Activated naive CD8-positive, alpha-beta T cell (primary cell): ENCODE data around the gene PALM2AKAP2.

ENCODE experiments used
- H3K27ac Mint-ChIP-seq: one replicate; pipeline ENCODE4 v1.8.0; 2021; ENCODE audit warnings: mixed read lengths
- H3K27me3 Mint-ChIP-seq: one replicate; pipeline ENCODE4 v1.8.0; 2021; ENCODE audit warnings: mixed read lengths
- H3K36me3 Mint-ChIP-seq: one replicate; pipeline ENCODE4 v1.8.0; 2021; ENCODE audit warnings: mixed read lengths
- H3K4me1 Mint-ChIP-seq: one replicate; pipeline ENCODE4 v1.8.0; 2021; ENCODE audit warnings: low read depth, mixed read lengths
- H3K4me3 Mint-ChIP-seq: one replicate; pipeline ENCODE4 v1.8.0; 2021; ENCODE audit warnings: mild to moderate bottlenecking, mixed read lengths
- H3K9me3 Mint-ChIP-seq: one replicate; pipeline ENCODE4 v1.8.0; 2021; ENCODE audit warnings: low read depth, mixed read lengths

Gene PALM2AKAP2

GRCh38 chr9:109789971-109790370 is 10.0 kb downstream of the PALM2AKAP2 start:
- no peak overlapping the region for H3K27ac Mint-ChIP-seq
- no peaks in the 10 kb centered on the region for H3K27me3 Mint-ChIP-seq
- H3K9me3 Mint-ChIP-seq: no peaks in the 10 kb centered on the region
- no peaks in the 10 kb centered on the region for H3K36me3 Mint-ChIP-seq
- no peaks in the 10 kb centered on the region for H3K4me1 Mint-ChIP-seq
- no peak overlapping the region for H3K4me3 Mint-ChIP-seq

GRCh38 chr9:109791003-109791677 is 11.1 kb downstream of the PALM2AKAP2 start:
- no peak overlapping the region for H3K4me3 Mint-ChIP-seq
- no peaks in the 10 kb centered on the region for H3K27me3 Mint-ChIP-seq
- H3K36me3 Mint-ChIP-seq: no peaks in the 10 kb centered on the region
- no peaks in the 10 kb centered on the region for H3K9me3 Mint-ChIP-seq
- no peak overlapping the region for H3K27ac Mint-ChIP-seq
- no peaks in the 10 kb centered on the region for H3K4me1 Mint-ChIP-seq

- Mint-ChIP-seq H3K9me3 (no peaks in the 10 kb centered on the region), H3K4me1 (no peaks in the 10 kb centered on the region), H3K27me3 (no peaks in the 10 kb centered on the region), H3K36me3 (no peaks in the 10 kb centered on the region), H3K4me3 (no peak overlapping the region), H3K27ac (no peak overlapping the region)
Measured at GRCh38 chr9:109791747-109792146, 11.7 kb downstream of the PALM2AKAP2 start.

DNA sequence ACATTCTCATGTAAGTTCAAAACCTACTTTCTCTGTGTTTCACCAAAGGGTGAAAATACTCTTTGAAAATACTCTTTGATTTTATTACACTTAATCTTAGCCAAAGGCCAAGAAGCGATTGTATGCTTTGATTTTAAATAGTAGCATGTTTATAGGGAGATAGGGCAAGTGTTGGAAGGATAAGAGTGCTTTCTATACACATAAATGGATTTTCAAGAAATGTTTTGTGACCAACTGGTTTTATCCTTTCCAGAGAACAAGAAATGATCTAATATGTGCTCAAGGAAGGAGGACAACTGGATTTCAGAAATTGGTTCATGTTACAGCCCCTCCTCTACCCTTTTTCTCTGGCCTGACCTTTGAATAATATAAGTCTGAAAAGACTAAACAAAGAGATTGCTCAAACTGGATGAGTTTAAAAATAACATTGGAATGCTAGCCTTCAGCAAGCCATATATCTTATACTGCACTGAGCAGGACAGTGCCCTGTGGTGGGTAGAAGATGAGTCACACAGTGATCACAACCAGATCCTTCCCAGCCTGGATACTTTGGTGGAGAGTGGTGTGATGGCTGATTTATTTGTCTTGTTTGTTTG is 13.1 kb downstream of the PALM2AKAP2 start:
- Mint-ChIP-seq H3K27me3 (no peaks in the 10 kb centered on the region), H3K9me3 (no peaks in the 10 kb centered on the region), H3K27ac (no peak overlapping the region), H3K36me3 (no peaks in the 10 kb centered on the region), H3K4me1 (no peaks in the 10 kb centered on the region), H3K4me3 (no peak overlapping the region)

DNA sequence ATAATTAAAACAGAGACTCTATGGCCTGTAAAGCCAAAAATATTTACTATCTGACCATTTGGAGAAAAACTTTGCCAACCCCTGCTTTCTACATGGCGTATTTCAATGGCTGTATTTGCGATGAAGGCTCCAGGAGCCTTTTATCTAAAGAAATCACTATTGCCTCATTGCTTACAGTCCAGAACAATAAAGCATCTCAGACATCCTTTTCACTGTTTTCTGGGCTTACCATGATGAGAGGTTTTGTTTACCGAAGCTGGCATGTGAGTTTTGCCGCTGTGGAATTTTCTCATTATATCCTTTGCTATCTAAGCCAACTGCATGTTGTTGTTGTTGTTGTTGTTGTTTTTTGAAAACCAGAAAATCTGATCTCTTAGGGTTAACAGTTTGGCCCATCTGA is 13.9 kb downstream of the PALM2AKAP2 start:
- Mint-ChIP-seq H3K9me3 (no peaks in the 10 kb centered on the region), H3K4me3 (no peak overlapping the region), H3K36me3 (no peaks in the 10 kb centered on the region), H3K4me1 (no peaks in the 10 kb centered on the region), H3K27ac (no peak overlapping the region), H3K27me3 (no peaks in the 10 kb centered on the region)

DNA sequence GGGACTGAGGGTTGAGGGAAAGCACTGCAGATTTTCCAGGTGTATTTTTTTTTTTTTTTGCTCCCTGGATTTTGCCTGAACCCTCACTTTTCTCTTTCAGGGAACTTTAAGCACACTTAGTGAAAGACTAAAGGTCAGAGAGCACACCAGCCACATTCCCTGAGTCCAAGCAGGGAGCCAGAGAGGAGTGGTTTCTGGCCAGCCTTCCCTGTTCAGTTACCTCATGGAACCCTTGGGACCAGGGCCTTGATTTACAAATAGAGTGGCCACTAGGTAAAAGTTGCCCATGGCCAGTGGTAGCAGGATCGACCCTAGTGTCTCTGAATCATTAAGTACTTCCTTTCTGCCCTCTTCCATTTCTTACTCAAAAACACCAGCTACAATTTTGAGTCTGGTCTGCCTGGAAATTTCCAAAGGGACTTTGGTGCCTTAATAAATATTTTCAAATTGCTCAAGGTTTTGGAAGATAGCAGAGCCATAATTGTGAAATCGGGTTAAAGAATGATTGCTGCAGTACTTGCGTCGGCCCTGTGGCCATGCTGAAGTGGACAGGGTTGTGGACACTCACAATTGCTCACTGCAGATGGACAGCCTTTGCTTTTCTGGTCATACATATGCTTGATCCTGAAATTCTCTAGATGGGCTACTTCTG is 14.5 kb downstream of the PALM2AKAP2 start:
- no peaks in the 10 kb centered on the region for H3K4me1 Mint-ChIP-seq
- no peaks in the 10 kb centered on the region for H3K36me3 Mint-ChIP-seq
- no peak overlapping the region for H3K4me3 Mint-ChIP-seq
- no peaks in the 10 kb centered on the region for H3K9me3 Mint-ChIP-seq
- no peak overlapping the region for H3K27ac Mint-ChIP-seq
- H3K27me3 Mint-ChIP-seq: no peaks in the 10 kb centered on the region

DNA sequence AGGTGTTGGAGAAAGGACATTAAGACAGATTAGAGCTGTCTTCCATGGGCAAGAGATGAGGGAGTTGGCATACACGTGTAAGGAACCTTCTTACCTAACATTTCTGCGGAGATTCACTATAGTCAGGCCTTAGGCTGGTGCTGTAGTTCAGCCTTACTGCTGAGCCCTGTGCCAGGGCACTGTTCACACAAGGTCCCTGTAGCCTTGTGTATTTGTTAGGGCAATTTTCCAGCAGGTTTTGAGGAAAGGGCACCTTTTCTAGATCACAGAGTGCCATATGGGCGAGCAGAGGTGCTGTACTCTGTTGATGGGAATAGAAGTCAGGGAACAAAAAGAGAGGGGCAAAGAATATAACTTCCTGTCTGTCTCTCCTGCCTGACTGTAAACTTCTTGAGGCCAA is 15.6 kb downstream of the PALM2AKAP2 start:
- Mint-ChIP-seq H3K36me3 (no peaks in the 10 kb centered on the region), H3K27me3 (no peaks in the 10 kb centered on the region), H3K9me3 (no peaks in the 10 kb centered on the region), H3K4me1 (no peaks in the 10 kb centered on the region), H3K27ac (no peak overlapping the region), H3K4me3 (no peak overlapping the region)

DNA sequence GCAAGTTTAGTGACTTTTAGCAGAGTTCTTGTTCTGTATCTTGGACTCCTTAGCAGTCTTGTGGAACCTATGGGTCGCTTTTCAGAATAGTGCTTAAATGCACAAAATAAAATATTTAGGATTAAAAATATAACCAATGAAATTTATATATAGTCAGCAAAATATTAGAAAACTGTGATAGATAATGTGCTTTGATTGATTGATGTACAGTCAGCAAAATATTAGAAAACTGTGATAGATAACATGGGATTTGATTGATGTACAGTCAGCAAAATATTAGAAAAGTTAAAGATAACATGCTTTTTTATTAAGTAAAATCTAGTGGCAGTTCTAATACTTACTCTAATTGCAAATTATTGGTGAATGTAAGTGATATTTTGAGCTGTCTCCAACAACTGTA is 16.1 kb downstream of the PALM2AKAP2 start:
- no peaks in the 10 kb centered on the region for H3K36me3 Mint-ChIP-seq
- H3K27me3 Mint-ChIP-seq: no peaks in the 10 kb centered on the region
- H3K4me1 Mint-ChIP-seq: no peaks in the 10 kb centered on the region
- no peak overlapping the region for H3K4me3 Mint-ChIP-seq
- H3K9me3 Mint-ChIP-seq: no peaks in the 10 kb centered on the region
- no peak overlapping the region for H3K27ac Mint-ChIP-seq

DNA sequence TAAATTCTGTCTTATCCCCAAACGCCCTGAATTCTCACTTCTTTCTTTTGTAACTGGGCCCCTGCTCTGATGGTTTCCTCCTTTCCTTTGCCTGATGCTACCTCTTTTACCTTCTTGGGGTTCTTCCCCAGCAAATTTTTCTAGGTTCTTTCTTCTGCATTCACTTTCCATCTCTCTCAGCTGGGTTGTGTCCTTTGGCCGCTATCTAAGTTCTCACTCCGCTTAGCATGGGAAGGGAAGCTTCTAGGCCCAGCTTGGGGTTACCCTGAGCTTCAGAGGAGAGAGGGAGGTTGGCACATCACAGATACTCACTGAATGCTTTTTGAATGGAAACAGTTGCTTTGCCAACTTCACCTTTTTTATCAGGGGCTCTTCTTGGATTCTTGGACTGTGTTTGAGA is 17.0 kb downstream of the PALM2AKAP2 start:
- Mint-ChIP-seq H3K27me3 (no peaks in the 10 kb centered on the region), H3K9me3 (no peaks in the 10 kb centered on the region), H3K36me3 (no peaks in the 10 kb centered on the region), H3K4me3 (no peak overlapping the region), H3K4me1 (no peaks in the 10 kb centered on the region), H3K27ac (no peak overlapping the region)

GRCh38 chr9:109797509-109797908 is 17.5 kb downstream of the PALM2AKAP2 start:
- no peaks in the 10 kb centered on the region for H3K9me3 Mint-ChIP-seq
- H3K27me3 Mint-ChIP-seq: no peaks in the 10 kb centered on the region
- H3K27ac Mint-ChIP-seq: no peak overlapping the region
- H3K36me3 Mint-ChIP-seq: no peaks in the 10 kb centered on the region
- H3K4me1 Mint-ChIP-seq: no peaks in the 10 kb centered on the region
- H3K4me3 Mint-ChIP-seq: no peak overlapping the region

DNA sequence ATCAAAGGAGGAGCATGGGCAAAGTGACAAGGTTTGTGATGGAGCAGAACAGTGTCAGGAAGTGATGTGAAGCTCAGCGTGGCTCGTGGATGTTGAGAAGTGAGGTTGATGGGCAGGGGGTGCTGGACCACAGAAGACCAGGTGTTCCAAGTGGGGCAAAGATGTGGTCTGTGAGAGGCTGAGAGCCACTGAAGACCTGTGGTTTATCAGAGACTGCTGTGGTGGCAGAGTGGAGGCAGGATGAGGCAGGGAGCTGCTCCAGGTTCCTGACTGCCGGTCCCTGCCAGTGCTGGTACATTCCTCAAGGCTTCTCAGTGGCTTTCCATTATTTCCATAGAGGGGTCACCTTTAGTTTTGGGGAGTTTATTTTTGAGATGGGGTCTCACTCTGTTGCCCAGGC is 19.1 kb downstream of the PALM2AKAP2 start:
- no peaks in the 10 kb centered on the region for H3K27me3 Mint-ChIP-seq
- no peaks in the 10 kb centered on the region for H3K9me3 Mint-ChIP-seq
- no peak overlapping the region for H3K4me3 Mint-ChIP-seq
- H3K27ac Mint-ChIP-seq: no peak overlapping the region
- H3K36me3 Mint-ChIP-seq: no peaks in the 10 kb centered on the region
- H3K4me1 Mint-ChIP-seq: no peaks in the 10 kb centered on the region

GRCh38 chr9:109799792-109800191 is 19.8 kb downstream of the PALM2AKAP2 start:
- H3K36me3 Mint-ChIP-seq: no peaks in the 10 kb centered on the region
- no peaks in the 10 kb centered on the region for H3K27me3 Mint-ChIP-seq
- no peaks in the 10 kb centered on the region for H3K9me3 Mint-ChIP-seq
- no peak overlapping the region for H3K27ac Mint-ChIP-seq
- H3K4me3 Mint-ChIP-seq: no peak overlapping the region
- H3K4me1 Mint-ChIP-seq: no peaks in the 10 kb centered on the region

GRCh38 chr9:109801484-109801883 is 21.5 kb downstream of the PALM2AKAP2 start:
- H3K27ac Mint-ChIP-seq: no peak overlapping the region
- no peaks in the 10 kb centered on the region for H3K9me3 Mint-ChIP-seq
- no peaks in the 10 kb centered on the region for H3K27me3 Mint-ChIP-seq
- H3K36me3 Mint-ChIP-seq: no peaks in the 10 kb centered on the region
- no peaks in the 10 kb centered on the region for H3K4me1 Mint-ChIP-seq
- no peak overlapping the region for H3K4me3 Mint-ChIP-seq

- Mint-ChIP-seq H3K4me3 (no peak overlapping the region), H3K27me3 (no peaks in the 10 kb centered on the region), H3K27ac (no peak overlapping the region), H3K9me3 (no peaks in the 10 kb centered on the region), H3K4me1 (no peaks in the 10 kb centered on the region), H3K36me3 (no peaks in the 10 kb centered on the region)
Measured at GRCh38 chr9:109802491-109802890, 22.5 kb downstream of the PALM2AKAP2 start.

DNA sequence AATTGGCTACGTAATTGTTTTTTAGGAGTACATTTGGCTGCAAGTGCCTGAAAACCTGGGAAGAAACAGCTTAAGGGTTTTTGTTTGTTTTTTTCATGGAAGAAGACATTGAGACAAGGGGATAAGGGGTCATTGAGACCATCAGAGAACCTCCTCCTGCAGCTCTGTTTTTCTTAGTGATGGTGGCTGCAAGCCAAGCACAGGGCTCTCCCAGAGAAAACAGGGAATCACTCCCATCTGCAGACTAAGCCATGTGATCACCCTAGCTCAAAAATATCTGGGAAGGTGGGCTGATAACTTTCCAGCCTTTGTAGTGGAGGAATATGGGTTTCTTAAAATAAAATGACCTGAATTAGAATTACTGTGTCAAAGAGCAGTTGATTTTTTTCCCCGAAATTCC is 25.1 kb downstream of the PALM2AKAP2 start:
- Mint-ChIP-seq H3K4me1 (no peaks in the 10 kb centered on the region), H3K4me3 (no peak overlapping the region), H3K9me3 (no peaks in the 10 kb centered on the region), H3K27me3 (no peaks in the 10 kb centered on the region), H3K36me3 (no peaks in the 10 kb centered on the region), H3K27ac (no peak overlapping the region)
